DMS153 treated with DMSO at 0.1 percent for 48 hours (cell line): ENCODE measurements around the gene EXOSC5.
A peak's percentile ranks its signal among the peaks of the same experiment; 100 is the strongest.
"Not testable (repeated sequence)": the region's sequence is repeated elsewhere in the genome, so short reads cannot be mapped to it uniquely, and the experiment has no call there.

ENCODE experiments used
- DNase-seq: peaks from one replicate; lab custom pipeline; 2025; ENCODE audit not compliant: unreplicated experiment; lab: John Stamatoyannopoulos, UW

The EXOSC5 gene

DNA sequence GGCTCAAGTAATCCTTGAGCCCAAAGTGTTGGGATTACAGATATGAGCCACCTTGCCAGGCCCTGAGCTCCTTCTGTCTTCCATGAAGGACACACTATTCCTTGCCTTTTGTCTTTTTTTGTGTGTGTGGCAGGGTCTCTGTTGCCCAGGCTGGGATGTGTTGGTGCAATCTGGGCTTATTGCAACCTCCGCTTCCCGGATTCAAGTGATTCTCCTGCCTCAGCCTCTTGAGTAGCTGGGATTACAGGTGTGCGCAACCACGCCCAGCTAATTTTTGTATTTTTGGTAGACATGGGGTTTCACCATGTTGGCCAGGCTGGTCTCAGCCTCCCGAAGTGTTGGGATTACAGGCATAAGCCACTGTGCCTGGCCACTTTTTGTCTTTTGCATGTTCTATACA, 11.7 kb upstream of the EXOSC5 start:
- not testable (repeated sequence) for DNase-seq

DNA sequence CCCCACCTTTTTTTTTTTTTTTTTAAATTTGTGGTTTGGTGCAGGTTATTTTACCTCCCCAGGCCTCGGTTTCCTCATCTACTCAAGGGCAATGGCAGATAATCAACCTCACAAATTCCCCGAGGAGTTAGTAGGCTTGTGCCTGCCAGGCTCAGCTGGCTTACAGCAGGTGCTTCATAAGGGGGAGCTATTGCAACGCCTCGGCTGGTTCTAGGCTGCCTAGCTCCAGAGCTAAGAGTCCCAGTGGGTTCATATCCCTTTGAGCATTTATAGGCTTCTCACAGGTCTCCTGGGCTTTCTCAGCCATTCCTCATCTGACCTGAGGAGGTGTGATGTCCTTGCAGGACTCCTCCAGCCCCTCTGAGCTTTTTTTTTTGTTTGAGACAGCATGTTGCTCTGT, 11.1 kb upstream of the EXOSC5 start:
- DNase-seq: no peak

DNA sequence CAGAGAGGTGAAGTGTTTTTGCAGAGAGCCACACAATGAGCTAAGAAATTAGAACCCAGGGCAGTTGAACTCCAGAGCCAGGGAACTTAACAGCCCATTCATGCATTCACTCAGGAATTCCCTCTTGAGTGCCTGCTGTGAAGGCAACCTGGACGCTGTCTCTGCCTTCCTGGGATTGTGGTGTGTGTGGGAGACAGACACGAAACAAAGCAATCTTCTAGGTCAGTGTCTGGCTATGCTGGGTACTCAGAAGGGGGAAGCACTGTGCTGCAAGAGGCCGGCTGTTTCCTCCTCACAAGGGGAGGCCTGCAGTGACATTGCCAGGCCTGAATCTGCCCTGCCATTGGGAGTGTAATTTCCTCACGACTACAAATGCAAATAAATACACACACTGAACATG, 10.1 kb upstream of the EXOSC5 start:
- no peak for DNase-seq

DNA sequence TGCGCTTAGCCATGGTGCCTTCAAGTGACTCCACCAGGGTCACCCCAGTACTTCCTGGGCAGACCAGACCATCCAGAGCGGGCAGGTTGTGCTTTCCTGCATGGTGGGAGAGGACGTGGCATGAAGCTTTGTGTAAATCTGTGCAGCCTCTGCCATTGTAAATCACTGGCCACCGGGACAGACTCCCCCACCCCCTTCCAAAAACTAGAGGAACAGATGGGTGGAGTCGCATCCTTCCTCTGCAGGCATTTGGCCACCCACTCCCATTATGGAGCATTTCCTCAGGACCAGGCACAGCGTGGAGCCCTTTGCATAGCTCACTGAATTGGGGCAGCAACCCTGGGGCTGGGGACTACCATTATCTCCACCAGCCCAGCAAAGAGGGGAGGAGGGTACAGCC, 8.6 kb upstream of the EXOSC5 start:
- DNase-seq: no peak

DNA sequence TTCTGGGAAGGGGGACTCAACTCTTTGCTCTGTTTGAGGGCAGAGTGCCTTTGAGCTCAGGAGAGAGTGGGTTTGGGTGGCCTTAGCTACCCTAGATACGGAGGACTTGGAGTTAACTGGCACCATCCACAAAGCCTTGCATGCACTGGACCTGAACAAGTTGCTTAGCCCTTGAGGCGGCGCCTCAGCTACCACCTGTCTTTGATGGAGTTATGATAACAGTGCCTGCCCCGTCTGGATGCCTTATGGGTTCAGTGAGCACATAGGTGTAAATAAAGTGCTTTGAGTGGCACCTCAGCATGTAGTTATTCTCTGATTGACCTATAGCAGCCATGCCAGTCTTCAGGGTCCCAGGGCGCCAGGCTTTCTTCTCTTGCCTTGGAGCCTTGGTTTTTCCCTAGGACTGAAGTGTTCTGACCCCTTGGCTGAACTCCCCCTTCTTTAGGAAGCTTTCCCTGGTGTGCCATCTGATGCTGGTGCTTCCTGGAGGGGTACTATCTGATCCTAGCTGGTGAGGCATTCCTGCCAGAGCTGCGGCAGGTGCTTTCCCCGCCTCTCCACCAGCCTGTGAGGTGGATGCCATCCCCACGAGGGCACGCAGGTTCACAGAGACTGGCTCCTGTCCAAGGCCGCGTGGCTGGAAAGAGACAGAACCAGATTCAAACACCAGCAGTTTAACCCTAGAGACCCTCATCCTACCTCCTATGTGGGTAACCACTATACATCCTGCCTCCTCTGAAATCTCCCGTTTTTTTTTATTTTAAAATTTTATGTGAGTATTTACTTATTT, 6.2 kb upstream of the EXOSC5 start:
- no peak for DNase-seq

DNA sequence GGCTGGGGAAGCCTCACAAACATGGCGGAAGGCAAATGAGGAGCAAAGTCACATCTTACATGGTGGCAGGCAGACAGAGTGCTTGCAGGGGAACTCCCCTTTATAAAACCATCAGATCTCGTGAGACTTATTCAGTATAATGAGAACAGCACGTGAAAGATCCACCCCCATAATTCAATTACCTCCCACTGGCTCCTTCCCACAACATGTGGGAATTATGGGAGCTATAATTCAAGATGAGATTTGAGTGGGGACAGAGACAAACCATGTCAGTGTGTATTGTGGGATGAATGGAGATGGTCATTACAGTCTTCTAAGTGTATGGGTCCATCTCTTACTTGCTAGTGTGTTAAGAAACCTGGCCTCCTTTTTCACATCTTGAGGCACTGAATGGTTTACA, 4.9 kb upstream of the EXOSC5 start:
- DNase-seq: no peak

DNA sequence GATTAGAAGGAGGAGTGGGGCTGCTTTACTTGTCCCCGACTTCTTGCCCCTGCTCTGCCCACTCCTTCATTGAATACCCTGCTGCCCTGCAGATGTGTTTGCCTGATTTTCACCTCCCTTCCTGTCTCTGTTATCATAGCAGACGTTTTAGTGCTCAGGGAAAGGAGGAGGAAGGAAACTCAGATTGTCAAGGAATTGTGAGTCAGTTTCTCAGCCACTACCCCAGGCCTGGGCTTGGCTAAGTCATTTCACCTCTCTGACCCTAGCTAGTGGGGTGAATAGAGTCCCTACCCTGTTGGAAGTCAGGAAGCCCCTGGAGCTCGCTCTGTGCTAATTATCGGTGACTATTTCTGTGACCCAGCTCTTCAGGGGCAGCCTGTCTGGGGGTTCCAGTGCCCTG, 4.3 kb upstream of the EXOSC5 start:
- DNase-seq: no peak

DNA sequence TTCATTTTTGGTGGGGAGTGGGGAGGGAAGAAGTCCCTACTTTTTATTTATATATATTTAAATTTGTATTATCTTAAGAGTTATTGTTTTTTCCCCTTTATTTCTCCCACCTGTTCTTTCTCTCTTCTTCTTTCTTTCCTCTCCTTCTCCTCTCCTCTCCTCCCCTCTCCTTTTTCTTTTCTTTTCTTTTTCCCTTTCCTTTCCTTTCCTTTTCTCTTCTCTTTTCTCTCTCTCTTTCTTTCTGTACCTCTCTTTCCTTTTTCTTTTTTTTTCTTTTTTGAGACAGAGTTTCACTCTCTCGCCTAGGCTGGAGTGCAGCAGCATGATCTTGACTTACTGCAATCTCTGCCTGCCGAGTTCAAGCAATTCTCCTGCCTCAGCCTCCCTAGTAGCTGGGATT, 2.4 kb upstream of the EXOSC5 start:
- no peak for DNase-seq

DNA sequence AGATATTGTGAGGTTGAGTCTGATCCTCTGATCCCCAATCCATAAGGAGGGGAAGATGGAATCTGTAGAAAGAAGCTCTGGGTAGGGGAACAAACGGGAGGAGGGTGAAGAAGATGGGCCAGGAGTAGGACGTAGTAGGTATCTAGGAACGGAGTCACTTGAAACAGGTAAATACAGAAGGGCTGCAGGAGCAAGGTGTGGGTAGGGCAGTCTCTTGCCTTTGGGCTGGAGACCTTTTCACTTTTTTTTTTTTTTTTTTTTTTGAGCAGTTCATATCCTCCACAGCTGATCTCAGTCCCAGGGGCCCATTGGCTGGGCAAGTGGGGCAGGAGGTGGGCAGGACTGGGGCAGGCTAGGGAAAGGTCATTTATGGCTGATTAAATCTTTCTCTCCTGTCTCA, 1.9 kb upstream of the EXOSC5 start:
- no peak for DNase-seq

DNA sequence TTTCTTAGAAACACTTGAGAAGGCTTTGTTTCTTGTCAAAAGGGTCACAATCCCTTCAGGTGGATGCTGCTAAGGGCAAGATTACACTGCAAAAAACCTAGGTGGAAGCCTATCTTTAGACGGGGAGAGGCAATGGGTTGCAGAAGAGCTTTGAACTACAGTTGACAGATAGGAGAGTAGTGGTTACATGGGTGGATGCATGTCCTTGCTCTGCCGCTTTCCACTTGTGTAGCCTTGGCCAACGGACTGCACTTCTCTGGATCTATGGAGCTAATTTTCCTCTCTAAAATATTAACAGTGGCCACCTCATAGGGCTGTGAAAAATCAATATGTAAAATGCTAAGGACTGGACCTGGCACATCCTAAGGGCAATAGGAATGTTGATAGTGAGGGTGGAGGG, 1.4 kb upstream of the EXOSC5 start:
- no peak for DNase-seq

DNA sequence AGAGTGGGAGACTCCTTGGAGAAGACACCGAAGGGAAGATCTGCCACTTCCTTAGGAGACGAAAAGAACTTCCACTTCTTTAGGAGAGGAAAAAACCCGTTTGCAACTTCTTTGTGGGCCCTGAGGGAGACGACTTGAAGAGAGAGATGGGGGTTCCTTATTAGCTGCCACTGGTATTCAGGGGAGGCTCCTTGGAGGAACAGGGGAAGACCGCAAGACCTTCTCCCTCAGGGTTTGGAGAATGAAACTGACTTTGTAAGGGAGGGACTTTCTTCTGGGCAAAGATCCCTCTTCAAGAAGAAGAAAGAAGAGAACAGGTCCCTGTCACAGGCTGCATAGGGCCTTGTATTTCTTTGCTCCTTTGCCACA, 875 bp upstream of the EXOSC5 start:
- DNase-seq: no peak

DNA sequence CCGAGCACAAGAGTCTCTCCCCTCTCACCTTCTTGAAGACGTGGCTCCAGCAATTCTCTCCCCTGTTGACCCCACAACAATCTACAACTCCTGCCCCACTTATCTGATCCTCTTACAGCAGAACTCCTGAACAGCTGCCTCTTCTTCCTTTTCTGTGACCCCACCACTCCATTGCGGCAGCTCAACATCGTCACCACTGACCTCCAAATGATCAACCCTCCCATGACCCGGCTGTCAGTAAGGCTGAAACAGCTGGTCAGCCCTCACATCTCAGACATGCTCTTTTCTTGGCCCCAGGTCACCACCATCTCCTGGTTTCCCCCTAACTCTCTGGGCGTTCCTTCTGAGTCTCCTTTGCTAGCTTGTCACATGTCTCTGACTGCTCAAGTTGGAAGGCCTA, 1.8 kb downstream of the EXOSC5 start:
- no peak for DNase-seq

DNA sequence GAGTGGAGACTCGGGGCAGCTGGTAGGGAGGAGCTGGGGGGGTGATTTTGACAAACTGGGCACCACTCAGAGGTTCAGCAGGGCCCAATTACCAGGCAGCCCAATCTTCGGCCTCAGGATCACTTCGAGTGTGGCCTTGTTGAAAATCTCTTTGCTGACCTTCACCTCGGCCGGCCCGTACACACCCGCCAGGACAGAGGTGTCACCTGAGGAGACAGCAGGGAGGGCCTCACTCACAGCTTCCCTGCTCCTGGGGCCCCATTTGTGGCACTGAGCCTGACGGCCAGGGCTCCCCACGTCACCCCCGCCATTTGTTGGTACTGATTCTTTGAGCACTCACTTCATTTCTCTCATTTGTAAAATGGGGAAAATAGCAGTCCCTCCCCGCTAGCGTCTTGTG, 4.4 kb downstream of the EXOSC5 start:
- DNase-seq: no peak

DNA sequence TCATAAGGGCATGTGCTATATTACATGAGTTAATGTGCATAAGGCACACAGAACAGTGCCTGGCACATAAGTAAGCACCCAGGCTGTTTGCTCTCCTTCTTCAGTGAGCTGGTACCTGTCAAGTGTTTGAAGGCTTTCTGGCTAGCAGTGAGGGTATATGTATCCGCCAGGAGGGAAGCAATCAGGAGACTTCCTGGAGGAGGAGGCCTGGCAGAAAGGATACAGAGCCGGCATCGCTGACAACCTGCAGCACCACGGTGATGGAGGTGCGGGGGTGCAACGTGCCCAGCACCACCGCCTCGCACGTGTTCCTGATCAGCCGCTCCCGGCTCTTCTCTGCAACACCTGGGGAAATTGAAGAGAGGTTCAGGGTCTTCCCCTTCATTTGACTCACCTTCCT, 5.5 kb downstream of the EXOSC5 start:
- no peak for DNase-seq

DNA sequence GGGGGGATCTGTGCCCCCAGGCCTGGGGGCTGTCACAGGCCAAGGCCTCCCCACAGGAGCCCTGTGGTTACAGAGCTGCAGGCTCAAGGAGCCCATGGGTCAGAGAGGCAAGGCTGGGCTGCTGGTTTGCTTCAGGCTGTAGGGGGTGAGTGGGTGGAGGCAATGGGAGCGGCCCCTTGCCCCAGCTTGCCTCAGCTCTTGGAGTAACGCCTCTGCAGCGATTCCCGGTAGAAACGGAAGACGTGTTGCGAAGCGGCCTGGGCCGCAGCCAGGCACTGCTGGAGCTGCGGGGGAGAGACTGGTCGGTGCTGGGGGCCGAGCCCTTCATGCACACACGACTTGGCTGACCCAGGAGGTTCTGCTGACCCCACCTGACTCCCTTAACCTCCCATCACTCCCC, 10.7 kb downstream of the EXOSC5 start:
- no peak for DNase-seq

DNA sequence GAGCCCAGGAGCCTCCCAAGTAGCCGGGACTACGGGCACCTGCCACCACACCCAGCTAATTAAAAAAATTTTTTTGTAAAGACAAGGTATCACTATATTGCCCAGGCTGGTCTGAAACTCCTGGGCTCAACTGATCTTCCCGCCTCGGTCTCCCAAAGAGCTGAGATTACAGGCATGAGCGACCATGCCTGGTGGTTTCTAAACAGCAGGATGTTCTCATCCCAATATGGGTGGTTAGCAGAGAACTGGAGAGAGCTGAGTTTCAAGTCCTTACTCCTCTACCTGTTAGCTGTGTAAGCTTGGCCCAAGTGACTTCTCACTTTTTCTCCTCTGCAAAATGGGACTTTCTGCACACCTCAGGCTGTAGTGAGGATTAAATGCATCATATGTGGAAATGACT, 12.8 kb downstream of the EXOSC5 start:
- DNase-seq: no peak

DNA sequence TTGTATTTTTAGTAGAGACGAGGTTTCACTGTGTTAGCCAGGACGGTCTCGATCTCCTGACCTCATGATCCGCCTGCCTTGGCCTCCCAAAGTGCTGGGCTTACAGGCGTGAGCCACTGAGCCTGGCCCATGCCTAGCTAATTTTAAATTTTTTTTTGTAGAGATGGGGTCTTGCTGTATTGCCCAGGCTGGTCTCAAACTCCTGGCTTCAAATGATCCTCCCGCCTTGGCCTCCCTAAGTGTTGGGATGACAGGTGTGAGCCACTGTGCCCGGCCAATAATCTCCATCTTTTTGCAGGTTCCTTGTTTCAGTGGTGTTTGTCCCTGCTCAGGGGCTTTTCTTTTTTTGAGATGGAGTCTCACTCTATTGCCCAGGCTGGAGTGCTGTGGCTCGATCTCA, 15.6 kb downstream of the EXOSC5 start:
- not testable (repeated sequence) for DNase-seq

DNA sequence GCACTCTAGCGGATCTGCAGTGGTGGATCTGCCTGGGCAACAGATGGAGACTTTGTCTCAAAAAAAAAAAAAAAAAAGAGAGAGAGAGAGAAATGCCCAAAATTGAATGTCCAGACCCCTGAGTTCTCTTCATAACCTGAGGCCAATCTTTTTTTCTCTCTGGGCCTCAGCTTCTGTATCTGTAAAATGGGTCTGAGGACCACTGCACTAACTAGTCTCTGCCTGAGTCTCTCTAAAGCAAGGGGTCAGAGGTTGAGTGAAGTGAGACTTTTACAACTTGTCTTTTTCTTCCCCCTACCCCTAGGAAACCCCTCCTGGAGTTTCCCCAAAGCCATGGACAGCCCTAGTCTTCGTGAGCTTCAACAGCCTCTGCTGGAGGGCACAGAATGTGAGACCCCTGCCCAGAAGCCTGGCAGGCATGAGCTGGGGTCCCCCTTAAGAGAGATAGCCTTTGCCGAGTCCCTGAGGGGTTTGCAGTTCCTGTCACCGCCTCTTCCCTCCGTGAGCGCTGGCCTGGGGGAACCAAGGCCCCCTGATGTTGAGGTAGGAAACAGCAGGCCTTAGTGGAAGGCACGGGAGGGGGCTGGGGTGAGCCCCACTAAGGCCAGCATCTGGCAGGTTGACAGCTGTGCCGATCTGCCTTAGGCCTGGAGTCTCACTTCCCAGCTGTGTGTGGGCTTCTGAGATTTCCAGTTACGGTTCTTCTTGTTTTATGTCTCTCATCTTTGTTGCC, 19.0 kb downstream of the EXOSC5 start:
- no peak for DNase-seq

DNA sequence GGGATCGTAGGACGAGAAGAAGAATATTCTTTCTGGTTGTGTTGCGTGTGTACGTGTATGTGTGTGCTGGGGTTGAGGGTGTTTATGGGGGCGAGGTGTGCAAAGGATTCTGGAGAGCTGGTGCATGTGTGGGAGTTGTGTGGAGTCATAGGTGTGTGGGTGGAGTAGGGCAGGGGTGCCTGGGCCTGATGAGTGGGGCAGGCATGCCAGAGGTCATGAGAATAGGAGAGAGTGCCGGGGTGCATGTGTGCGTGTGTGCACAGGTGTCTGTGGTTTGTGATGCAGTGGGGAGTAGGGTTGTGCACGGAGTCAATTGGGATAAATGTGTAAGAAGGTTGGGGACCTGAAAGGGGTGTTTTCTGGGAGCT, 20.2 kb downstream of the EXOSC5 start:
- no peak for DNase-seq

DNA sequence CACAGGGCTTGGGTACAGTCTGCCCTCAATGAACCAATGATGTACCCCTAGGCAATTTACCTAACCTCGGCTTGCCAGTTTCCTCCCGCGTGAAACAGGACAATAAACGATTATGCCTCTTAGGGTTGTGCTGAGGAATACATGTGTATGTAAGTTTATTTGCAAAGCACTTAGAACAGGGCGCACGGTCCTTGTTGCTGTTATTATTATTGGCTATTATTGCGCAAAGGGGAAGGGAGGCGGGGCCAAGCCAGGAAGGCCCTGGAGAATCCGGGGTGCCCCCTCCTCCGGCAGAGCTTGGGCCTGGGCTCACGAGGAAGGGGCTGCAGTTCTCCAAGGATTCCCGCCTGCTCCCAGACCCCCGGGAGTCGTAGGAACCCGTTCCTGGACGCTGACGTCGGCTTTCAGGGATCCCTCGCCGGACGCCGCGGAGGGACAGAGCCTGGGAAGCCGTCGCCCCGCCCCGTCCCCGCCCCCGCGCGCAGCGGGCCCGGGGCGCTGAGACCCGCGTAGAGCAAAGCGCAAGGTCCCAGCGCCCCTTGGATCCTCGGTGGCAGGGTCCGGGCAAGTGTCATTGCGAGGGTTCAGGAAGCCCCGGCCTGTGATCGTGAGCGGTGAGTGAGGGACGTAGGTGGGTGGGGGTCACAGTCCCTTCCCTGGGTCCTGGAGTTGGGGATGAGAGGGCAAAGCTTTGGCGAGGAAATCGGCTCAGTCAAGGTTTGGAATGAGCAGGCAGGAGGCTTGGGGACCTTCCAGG, 20.7 kb downstream of the EXOSC5 start, which contains the start of gene TMEM91:
TSS of gene TMEM91 (plus strand) at position 293 of the 757 bp plus-strand sequence. CDS start 1,777 bp downstream, outside the sequence.
- DNase-seq: no peak

DNA sequence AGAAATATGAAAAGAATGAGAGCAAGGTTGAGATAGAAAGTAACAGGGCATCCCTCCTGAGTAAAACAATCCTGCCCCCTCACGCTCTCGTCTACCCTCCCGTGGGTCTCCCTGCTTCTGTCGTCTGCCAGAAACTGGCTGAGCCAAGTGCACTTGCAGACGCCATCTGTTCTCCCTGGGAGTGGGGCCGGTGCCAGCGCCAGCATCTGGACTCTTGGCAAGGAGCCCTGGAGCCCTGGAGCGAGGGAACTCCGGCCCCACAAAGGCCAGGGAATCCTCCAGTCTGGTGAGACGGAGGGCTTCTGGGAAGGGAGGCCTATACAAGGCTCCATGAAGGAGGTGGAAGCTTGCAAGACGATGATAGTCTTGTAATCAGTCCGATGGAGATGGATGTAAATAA, 23.2 kb downstream of the EXOSC5 start:
- DNase-seq: peak; percentile 74

DNA sequence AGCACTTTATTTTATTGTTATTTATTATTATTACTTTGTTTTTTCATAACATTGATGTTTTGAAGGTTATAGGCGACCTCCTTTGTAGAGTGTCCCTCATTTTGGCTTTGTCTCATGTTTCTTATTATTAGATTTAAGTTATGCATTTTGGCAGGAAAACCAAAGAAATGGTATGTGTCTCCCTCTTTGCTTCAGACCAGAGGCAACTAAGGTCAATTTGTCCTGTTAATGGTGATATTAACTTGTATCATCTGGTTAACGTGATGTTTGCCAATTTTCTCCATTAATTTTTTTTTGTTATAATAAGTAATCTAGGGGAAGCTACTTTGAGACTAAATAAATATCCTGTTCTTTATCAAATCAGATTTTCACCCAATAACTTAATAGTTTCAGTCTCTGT, 24.7 kb downstream of the EXOSC5 start:
- no peak for DNase-seq
